ENCODE results near the gene MAP3K21.

MAP3K21 gene

DNA sequence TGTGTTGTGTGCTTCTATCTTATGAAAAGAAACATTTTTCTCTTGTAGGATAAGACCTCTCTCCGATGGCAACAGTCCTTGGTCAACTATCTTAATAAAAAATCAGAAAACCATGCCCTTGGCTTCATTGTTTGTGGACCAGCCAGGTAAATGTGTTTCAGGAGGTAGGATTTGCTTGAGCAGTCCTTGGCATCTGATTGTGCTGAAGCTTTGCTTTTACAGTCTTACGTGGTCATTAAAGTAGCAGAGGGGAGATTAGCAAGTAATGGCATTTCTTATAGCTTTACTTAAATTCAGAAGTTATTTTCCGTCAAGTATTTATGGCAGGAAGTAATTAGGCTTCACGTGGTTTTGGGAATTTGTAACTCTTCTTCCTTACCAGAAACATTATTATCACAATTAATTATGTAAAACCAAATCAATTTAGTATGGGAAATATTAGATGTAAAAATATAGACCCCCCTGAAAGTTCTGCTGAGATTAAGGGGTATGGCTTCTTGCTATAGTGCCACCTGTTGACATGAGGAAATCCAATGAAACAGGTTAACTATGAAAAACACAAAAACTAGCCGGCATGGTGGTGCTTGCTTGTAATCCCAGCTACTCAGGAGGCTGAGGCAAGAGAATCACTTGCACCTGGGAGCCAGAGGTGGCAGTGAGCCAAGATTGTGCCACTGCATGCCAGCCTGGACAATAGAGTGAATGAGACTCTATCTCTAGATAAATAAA, 49.0 kb downstream of the MAP3K21 start:
- H3K4me3 ChIP-seq: no peak overlapping the region
- no peak overlapping the region for H3K27ac ChIP-seq

DNA sequence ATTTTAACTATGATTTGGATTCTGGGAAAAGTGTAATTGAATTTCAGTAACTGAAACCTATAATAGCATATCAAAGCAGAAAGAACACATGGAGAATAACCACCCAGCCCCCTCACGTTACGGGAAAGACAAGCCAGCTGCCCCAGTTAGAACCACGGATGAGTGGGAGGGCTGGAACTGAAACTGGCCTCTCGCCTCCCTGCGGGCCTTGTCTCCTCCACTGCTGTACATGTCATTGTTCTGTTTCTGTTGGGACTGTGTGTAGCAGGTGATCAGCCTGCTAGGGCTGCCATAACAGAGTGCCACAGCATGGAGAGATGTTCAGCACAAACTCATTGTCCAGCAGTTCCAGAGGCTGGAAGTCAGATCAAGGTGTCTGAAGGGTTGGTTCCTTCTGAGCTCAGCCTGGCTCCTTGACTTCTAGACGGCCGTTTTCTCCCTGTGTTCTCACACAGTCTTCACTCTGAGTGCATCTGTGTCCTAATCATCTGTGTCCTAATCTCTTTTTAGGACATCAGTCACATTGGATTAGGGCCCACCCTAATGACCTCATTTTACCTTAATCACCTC, 52.4 kb downstream of the MAP3K21 start:
- no peak overlapping the region for H3K27ac ChIP-seq
- no peak overlapping the region for H3K4me3 ChIP-seq

- H3K4me3 ChIP-seq: no peak overlapping the region
- H3K27ac ChIP-seq: no peak overlapping the region
Observed at GRCh38 chr1:233381806-233382205, 54.3 kb downstream of the MAP3K21 start.

DNA sequence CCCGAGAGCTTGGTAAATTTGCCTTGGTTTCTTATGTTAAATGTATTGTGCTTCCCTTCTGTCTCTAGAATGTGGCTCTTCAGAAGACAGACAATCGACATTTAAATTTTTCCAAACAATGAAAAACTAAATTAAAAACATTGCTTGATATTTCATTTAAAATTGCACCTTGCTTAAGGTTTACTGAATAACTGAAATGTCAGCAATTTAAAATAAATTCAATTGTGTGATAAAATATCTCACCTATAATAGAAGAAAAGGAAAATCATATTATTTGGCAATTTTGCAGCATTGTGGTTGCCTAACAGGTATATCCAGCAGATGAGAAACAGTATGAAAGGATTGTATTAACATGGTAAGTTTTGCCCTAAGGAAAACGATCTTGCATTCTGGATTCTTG, 56.5 kb downstream of the MAP3K21 start:
- no peak overlapping the region for H3K4me3 ChIP-seq
- H3K27ac ChIP-seq: no peak overlapping the region

DNA sequence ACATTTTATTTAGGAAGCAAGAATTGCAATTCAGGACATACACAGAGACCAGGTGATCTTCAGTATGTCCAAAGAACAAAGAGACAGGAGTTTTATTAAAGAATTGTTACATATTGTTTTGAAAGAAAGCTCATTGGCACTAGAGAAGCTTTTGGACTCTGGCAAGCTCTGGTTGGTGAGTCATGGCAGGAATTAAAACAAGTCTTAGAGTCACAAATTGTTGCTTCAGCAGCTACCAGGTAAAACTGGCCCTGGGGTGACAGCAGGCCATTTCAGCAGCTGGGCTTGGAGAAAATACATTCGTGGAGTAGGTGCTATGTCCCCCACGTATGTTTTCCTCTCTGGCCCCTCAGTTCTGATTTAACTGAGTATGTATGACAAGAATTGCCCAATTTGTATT, 58.8 kb downstream of the MAP3K21 start:
- Histone ChIP-seq H3K4me3 (no peak overlapping the region), H3K27ac (no peak overlapping the region)

GRCh38 chr1:233387585-233387984, 60.1 kb downstream of the MAP3K21 start:
- no peak overlapping the region for H3K27ac ChIP-seq
- no peak overlapping the region for H3K4me3 ChIP-seq

GRCh38 chr1:233389169-233389568, 61.6 kb downstream of the MAP3K21 start:
- H3K27ac ChIP-seq: no peak overlapping the region
- no peak overlapping the region for H3K4me3 ChIP-seq

- no peak overlapping the region for H3K4me3 ChIP-seq
- no peak overlapping the region for H3K27ac ChIP-seq
Observed at GRCh38 chr1:233389893-233390292, 62.4 kb downstream of the MAP3K21 start.

DNA sequence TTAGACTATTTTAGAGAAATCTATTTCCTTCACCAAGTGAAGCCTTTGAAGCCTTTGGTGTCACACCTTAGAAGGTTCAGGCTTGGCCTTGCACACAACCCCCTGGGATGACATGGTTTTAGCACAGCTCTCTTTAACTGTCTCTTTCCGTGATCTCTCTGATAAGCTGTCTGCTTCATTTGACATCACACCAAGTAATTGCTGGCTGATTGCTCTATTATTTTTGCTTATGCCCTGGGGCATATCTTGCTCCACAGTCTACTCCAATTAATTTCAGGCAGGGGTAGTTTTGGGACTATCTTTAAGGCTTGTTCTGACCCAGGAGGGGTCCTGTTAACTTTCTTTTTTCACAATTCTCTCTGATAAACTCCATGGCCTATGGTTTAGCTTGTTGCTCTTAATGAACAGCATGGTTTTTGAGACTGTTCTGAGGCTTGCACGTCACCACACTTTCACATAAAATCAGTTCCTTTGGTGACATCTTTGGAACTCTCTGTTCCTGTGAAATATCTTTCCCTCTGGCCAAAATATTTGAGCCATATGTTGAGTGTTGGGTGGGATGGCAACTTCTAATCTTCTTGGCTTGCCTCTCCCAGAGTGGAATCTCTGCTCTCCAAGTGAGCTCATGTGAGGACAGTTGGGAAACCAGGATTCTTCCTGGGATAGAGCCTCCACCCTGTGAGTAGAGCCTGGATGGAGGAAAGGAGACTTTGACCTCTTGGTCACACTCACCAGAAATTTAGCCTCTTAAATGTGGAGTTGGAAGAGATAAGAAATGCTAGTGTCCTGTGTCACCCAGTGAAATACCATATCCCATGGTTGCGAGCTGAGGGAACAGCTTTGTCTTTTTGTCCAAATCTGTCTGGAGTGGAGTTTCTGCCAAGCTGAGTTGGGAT, 63.6 kb downstream of the MAP3K21 start:
- H3K27ac ChIP-seq: no peak overlapping the region
- H3K4me3 ChIP-seq: no peak overlapping the region

GRCh38 chr1:233393084-233393840, 65.7 kb downstream of the MAP3K21 start:
- Histone ChIP-seq H3K27ac (no peak overlapping the region), H3K4me3 (no peak overlapping the region)

DNA sequence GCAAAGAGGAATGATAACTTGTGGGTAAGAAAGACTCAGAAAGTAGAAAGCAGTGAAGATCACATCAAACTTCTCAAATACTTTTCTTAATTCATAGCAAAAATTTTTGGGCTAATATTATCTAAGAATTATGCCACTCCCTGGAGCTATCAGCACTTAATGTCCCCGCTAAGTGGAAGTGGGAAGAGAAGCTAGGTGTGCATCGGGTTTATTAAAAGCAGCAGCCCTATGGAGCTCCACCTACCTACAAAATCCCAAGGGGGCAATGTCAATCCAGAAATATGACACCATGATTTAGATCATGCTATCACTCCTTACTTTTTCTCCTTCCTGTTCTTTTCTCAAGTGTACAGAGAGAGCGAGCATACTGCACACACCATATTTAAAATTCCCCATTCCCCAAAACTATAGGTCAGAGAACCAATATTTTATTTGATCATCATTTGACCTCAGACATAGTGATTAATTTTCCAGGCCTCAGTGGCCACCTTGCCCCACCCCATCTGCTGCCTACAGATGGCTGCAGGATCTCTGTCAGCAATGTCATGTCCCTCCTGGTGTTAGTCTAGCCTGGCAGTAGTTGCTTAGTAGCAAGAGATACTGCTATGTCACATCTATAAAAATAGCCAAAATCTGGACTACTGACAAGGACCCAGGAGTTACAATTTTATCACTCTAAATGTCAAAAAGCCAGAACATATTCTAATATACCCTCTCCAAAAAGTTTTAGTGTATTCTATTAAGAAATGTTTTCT, 66.6 kb downstream of the MAP3K21 start:
- Histone ChIP-seq H3K27ac (no peak overlapping the region), H3K4me3 (no peak overlapping the region)

DNA sequence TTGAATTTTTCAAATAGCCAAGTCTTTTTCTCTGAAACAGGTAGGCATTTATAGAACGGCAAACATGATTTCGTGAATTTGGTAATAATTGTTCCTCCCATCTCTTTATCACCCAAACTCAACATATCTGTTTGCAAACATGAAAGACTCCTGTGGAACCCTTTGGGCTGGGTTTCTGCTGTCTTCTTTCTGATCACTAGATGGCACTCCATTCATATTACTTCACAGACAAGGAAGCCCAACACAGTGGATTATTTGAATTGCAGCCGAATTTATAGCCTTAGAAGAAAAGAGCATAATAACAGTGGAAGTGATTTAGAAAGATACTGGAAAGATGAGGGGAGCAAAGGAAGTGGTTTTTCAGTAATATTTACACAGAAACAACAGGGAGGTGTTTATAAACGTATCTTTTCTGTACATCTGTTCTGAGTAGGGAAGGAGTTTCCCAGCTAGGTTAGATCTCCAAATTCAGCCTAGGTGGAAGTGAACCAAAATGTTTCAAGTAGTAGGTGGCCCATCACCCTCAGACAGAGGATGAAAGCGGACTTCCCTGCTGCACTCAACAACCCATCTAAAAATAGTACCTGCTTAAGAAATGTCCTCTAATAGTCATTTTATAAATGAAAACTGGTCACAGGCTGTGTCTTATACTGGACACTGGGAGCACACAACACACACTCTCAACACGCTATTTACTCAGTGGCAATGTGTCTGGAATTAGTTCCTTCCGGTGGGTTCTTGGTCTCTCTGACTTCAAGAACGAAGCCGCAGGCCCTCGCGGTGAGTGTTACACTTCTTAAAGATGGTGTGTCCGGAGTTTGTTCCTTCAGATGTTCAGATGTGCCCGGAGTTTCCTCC, 67.6 kb downstream of the MAP3K21 start:
- Histone ChIP-seq H3K27ac (no peak overlapping the region), H3K4me3 (no peak overlapping the region)

- no peak overlapping the region for H3K27ac ChIP-seq
- H3K4me3 ChIP-seq: no peak overlapping the region
Observed at GRCh38 chr1:233395863-233396646, 68.5 kb downstream of the MAP3K21 start.

DNA sequence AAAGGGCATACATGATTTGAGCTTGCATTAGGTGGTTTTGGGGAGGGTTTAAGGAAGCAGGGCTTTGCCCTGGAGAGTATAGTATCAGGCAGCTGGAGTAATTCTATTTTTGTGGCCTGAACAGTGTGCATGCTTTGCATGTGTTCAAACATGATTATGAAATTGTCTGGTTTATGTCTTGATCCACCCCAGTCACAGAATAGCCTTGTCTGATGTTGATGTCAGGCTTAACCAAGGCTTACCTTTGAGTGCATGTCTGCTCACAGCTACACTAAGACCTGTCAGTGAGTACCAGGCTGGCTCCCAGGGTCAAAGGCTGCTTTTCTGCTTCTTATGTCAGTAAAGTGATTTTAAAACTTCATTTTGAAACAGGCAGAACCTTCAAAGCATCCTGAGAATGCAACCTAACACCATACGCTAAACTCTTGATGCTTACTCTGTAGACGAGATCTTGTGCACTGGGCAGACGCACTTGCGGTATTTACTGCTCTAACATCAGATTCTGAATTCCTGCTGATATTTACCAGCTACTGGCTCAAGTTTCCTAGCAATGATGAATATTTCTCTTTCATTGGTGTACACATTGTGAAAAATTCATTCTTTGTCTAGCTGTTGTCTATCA, 78.9 kb downstream of the MAP3K21 start:
- no peak overlapping the region for H3K4me3 ChIP-seq
- no peak overlapping the region for H3K27ac ChIP-seq

GRCh38 chr1:233406994-233407631, 79.6 kb downstream of the MAP3K21 start:
- no peak overlapping the region for H3K27ac ChIP-seq

GRCh38 chr1:233409540-233409939, 82.0 kb downstream of the MAP3K21 start:
- no peak overlapping the region for H3K4me3 ChIP-seq
- H3K27ac ChIP-seq: no peak overlapping the region

More at GRCh38 chr1:233406994-233407631, 79.6 kb downstream of the MAP3K21 start:
- H3K4me3 ChIP-seq: no peak overlapping the region

DNA sequence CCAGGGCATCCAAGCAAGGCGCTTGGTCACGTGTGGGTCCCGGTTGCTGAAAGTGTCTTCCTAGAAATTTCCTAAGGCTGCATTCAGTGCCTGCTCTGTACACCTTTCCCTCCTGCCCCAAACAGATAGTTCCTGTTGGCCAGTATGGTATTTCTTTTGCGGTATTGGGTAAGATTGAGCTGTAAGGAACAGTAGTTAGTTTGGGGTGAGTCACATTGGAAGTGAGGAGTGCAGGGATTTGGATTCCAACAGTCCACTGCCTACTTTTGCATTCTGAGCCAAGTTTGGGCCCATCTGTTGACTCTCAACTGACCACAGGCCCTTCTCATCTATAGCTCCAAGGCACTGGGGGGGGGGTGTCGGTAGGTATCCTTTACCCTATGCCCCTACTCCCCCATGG, 83.4 kb downstream of the MAP3K21 start:
- Histone ChIP-seq H3K4me3 (no peak overlapping the region), H3K27ac (no peak overlapping the region)

All from skin epidermis (tissue), 12 donors.